GM19023 (cell line): ENCODE results near the gene DTD1.

ENCODE experiments used
- ATAC-seq: cut with Tn5 transposase; IDR thresholded peaks from one replicate; pipeline ENCODE4 v1.9.1; 2021; ENCODE audit warnings: mild to moderate bottlenecking, moderate library complexity; ENCODE audit not compliant: unreplicated experiment

Gene DTD1

GRCh38 chr20:18701969-18702368 is 114.1 kb downstream of the DTD1 start:
- ATAC-seq: no peak

- no peak for ATAC-seq
Observed at GRCh38 chr20:18702736-18703135, 114.9 kb downstream of the DTD1 start.

GRCh38 chr20:18705490-18705889 is 117.6 kb downstream of the DTD1 start:
- no peak for ATAC-seq

GRCh38 chr20:18705910-18706309 is 118.1 kb downstream of the DTD1 start:
- no peak for ATAC-seq

- ATAC-seq: no peak
Observed at GRCh38 chr20:18712131-18712530, 124.3 kb downstream of the DTD1 start.

GRCh38 chr20:18712882-18713281 is 125.0 kb downstream of the DTD1 start:
- no peak for ATAC-seq

GRCh38 chr20:18715564-18715963 is 127.7 kb downstream of the DTD1 start:
- no peak for ATAC-seq

GRCh38 chr20:18717062-18717461 is 129.2 kb downstream of the DTD1 start:
- no peak for ATAC-seq

- ATAC-seq: no peak
Observed at GRCh38 chr20:18718129-18718528, 130.3 kb downstream of the DTD1 start.

- no peak for ATAC-seq
Observed at GRCh38 chr20:18719426-18719825, 131.6 kb downstream of the DTD1 start.

- no peak for ATAC-seq
Observed at GRCh38 chr20:18721551-18722115, 133.8 kb downstream of the DTD1 start.

GRCh38 chr20:18722371-18722770 is 134.5 kb downstream of the DTD1 start:
- no peak for ATAC-seq

GRCh38 chr20:18724077-18724476 is 136.2 kb downstream of the DTD1 start:
- no peak for ATAC-seq

- no peak for ATAC-seq
Observed at GRCh38 chr20:18724788-18725464, 137.1 kb downstream of the DTD1 start.

- no peak for ATAC-seq
Observed at GRCh38 chr20:18727032-18727508, 139.2 kb downstream of the DTD1 start.

GRCh38 chr20:18728165-18728869 is 140.5 kb downstream of the DTD1 start:
- ATAC-seq: peak; percentile 93

- peak; percentile 41 for ATAC-seq
Observed at GRCh38 chr20:18728870-18729224, 141.0 kb downstream of the DTD1 start.

- ATAC-seq: no peak
Observed at GRCh38 chr20:18729231-18729825, 141.5 kb downstream of the DTD1 start.

- no peak for ATAC-seq
Observed at GRCh38 chr20:18731940-18732339, 144.1 kb downstream of the DTD1 start.

GRCh38 chr20:18734525-18735189 is 146.8 kb downstream of the DTD1 start:
- no peak for ATAC-seq

GRCh38 chr20:18737140-18737539 is 149.3 kb downstream of the DTD1 start:
- no peak for ATAC-seq
